ENCODE data around the gene NBEAL1.
"Not testable (repeated sequence)": the region's sequence is repeated elsewhere in the genome, so short reads cannot be mapped to it uniquely, and the experiment has no call there.

Gene NBEAL1

GRCh38 chr2:203040966-203041521, 26.4 kb downstream of the NBEAL1 start:
- DNase-seq: no peak

GRCh38 chr2:203042178-203042577, 27.5 kb downstream of the NBEAL1 start:
- DNase-seq: no peak

- no peak for DNase-seq
Measured at GRCh38 chr2:203043226-203043625, 28.6 kb downstream of the NBEAL1 start.

GRCh38 chr2:203045867-203046266, 31.2 kb downstream of the NBEAL1 start:
- no peak for DNase-seq

- DNase-seq: no peak
Measured at GRCh38 chr2:203052539-203052938, 37.9 kb downstream of the NBEAL1 start.

GRCh38 chr2:203059567-203060240, 45.0 kb downstream of the NBEAL1 start:
- no peak for DNase-seq

- DNase-seq: no peak
Measured at GRCh38 chr2:203061346-203061745, 46.7 kb downstream of the NBEAL1 start.

GRCh38 chr2:203062126-203062525, 47.5 kb downstream of the NBEAL1 start:
- no peak for DNase-seq

GRCh38 chr2:203066519-203067091, 51.9 kb downstream of the NBEAL1 start:
- not testable (repeated sequence) for DNase-seq

- no peak for DNase-seq
Measured at GRCh38 chr2:203070701-203071100, 56.0 kb downstream of the NBEAL1 start.

GRCh38 chr2:203071148-203071547, 56.5 kb downstream of the NBEAL1 start:
- DNase-seq: no peak

GRCh38 chr2:203072371-203072770, 57.7 kb downstream of the NBEAL1 start:
- DNase-seq: no peak

- DNase-seq: no peak
Measured at GRCh38 chr2:203077451-203077850, 62.8 kb downstream of the NBEAL1 start.

GRCh38 chr2:203080447-203081045, 65.9 kb downstream of the NBEAL1 start:
- no peak for DNase-seq

- no peak for DNase-seq
Measured at GRCh38 chr2:203083328-203083727, 68.7 kb downstream of the NBEAL1 start.

- DNase-seq: not testable (repeated sequence)
Measured at GRCh38 chr2:203086381-203086780, 71.7 kb downstream of the NBEAL1 start.

GRCh38 chr2:203090721-203091120, 76.0 kb downstream of the NBEAL1 start:
- not testable (repeated sequence) for DNase-seq

GRCh38 chr2:203097735-203098134, 83.1 kb downstream of the NBEAL1 start:
- no peak for DNase-seq

- not testable (repeated sequence) for DNase-seq
Measured at GRCh38 chr2:203102357-203102756, 87.7 kb downstream of the NBEAL1 start.

GRCh38 chr2:203104273-203104672, 89.6 kb downstream of the NBEAL1 start:
- DNase-seq: no peak

- DNase-seq: no peak
Measured at GRCh38 chr2:203105996-203106395, 91.3 kb downstream of the NBEAL1 start.

- DNase-seq: not testable (repeated sequence)
Measured at GRCh38 chr2:203110496-203110895, 95.8 kb downstream of the NBEAL1 start.

- no peak for DNase-seq
Measured at GRCh38 chr2:203112342-203112741, 97.7 kb downstream of the NBEAL1 start.

- DNase-seq: not testable (repeated sequence)
Measured at GRCh38 chr2:203115201-203115700, 100.6 kb downstream of the NBEAL1 start.

All from DMS153 (cell line).